Subcutaneous abdominal adipose tissue (tissue), 5 donors: ENCODE results near the gene ITGB1BP1.

ENCODE experiments used
- H3K27ac ChIP-seq: one replicate; pipeline ENCODE4 v1.7.0; 2013; ENCODE audit warnings: low read depth, mild to moderate bottlenecking, inconsistent platforms, low read length, moderate library complexity
- H3K27me3 ChIP-seq, 5 donors: one replicate each; pipeline ENCODE4 v1.7.0; 2013; ENCODE audit warnings: low read length in 5 of 5, inconsistent platforms in 1 of 5; ENCODE audit not compliant: control insufficient read depth in 5 of 5, insufficient read depth in 4 of 5
- H3K36me3 ChIP-seq, 5 donors: one replicate each; pipeline ENCODE4 v1.7.0; 2013; ENCODE audit warnings: low read length in 5 of 5; ENCODE audit not compliant: control insufficient read depth in 5 of 5, insufficient read depth in 5 of 5
- H3K4me1 ChIP-seq, 5 donors: one replicate each; pipeline ENCODE4 v1.7.0; 2013; ENCODE audit warnings: low read length in 5 of 5, mild to moderate bottlenecking in 3 of 5, moderate library complexity in 1 of 5; ENCODE audit not compliant: control insufficient read depth in 5 of 5, insufficient read depth in 5 of 5
- H3K4me3 ChIP-seq, 5 donors: one replicate each; pipeline ENCODE4 v1.7.0; 2013; ENCODE audit warnings: low read length in 5 of 5, low read depth in 1 of 5
- H3K9ac ChIP-seq, 5 donors: one replicate each; pipeline ENCODE4 v1.7.0; 2013; ENCODE audit warnings: low read length in 5 of 5, mild to moderate bottlenecking in 4 of 5, moderate library complexity in 3 of 5
- H3K9me3 ChIP-seq, 5 donors: one replicate each; pipeline ENCODE4 v1.7.0; 2013; ENCODE audit warnings: low read length in 5 of 5; ENCODE audit not compliant: control insufficient read depth in 5 of 5
- donor health status: healthy.
- donor health status: healthy.
- donor health status: healthy.
- donor health status: healthy.
- donor health status: healthy.

The ITGB1BP1 gene

GRCh38 chr2:9416267-9416961 is 6.9 kb downstream of the ITGB1BP1 start:
- H3K9me3 ChIP-seq, result no peaks in the 10 kb centered on the region
- no peaks in the 10 kb centered on the region for H3K27me3 ChIP-seq
- peaks cover 15 to 40% (median 34%) of the 10 kb centered on the region in 5 donors for H3K36me3 ChIP-seq
- H3K9ac ChIP-seq, result no peak overlapping the region
- H3K27ac ChIP-seq, result peak overlapping the region; percentile 38
- no peak overlapping the region for H3K4me3 ChIP-seq
- H3K4me1 ChIP-seq, result peaks cover 4 to 46% (median 29%) of the 10 kb centered on the region in 5 donors

DNA sequence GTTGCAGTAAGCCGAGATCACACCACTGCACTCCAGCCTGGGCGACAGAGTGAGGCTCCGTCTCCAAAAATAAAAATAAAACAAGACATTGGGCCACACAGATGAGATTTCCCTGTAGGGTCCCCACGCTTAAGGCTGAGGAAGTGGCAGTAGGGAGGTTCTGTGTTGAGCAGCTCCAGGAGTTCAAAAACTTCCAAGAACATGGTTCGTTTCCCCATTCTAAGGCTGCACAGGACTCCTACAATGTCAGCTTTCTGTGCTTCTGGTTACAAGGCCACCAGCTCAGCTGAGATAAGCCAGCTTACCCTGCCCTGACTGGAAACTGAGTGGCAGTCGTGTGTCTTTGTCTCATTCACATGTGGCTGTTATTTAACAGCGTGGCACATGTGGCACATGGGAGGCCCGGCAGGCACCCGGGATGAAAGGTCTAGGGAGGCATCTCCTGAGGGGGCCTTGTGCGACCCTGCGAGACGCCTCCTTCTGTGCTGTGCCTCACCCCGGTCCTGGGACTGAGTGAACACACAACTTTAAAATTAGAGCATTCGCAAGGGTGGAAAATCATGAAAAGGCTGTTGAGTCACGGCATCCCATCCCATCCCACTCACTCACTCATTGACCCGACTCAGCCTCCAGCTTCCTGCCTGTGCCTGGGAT is 7.7 kb downstream of the ITGB1BP1 start:
- H3K27me3 ChIP-seq, result no peaks in the 10 kb centered on the region
- peaks cover 20 to 48% (median 41%) of the 10 kb centered on the region in 5 donors for H3K36me3 ChIP-seq
- H3K9me3 ChIP-seq, result no peaks in the 10 kb centered on the region
- H3K4me1 ChIP-seq, result peaks cover 4 to 38% (median 23%) of the 10 kb centered on the region in 5 donors
- H3K4me3 ChIP-seq, result no peak overlapping the region
- peak overlapping the region in 1 of 5 donors; percentile 1 for H3K9ac ChIP-seq
- H3K27ac ChIP-seq, result peak overlapping the region; percentile 38

GRCh38 chr2:9412781-9413180 is 10.5 kb downstream of the ITGB1BP1 start:
- Histone ChIP-seq H3K4me3 (no peak overlapping the region), H3K36me3 (peaks cover 12 to 64% (median 51%) of the 10 kb centered on the region in 5 donors), H3K27ac (peak overlapping the region; percentile 13), H3K9ac (no peak overlapping the region), H3K27me3 (no peaks in the 10 kb centered on the region), H3K4me1 (peaks cover 0 to 21% (median 8%) of the 10 kb centered on the region in 5 donors), H3K9me3 (no peaks in the 10 kb centered on the region)

DNA sequence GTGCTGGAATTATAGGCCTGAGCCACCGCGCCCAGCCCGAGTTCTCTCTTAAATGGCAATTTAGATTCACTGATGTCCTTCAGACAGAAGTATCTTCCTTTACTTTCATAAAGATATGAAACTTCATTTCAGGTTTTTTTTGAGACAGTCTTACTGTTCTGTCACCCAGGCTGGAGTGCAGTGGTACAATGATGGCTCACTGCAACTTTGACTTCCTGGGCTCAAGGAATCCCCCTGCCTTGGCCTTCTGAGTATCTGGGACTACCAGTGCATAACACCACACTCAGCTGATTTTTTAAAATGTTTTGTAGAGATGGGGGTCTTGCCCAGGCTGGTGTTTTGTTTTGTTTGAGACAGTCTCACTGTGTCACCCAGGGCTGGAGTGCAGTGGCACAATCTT is 13.2 kb downstream of the ITGB1BP1 start:
- Histone ChIP-seq H3K9me3 (no peaks in the 10 kb centered on the region), H3K27ac (no peak overlapping the region), H3K27me3 (no peaks in the 10 kb centered on the region), H3K36me3 (peaks cover 14 to 63% (median 51%) of the 10 kb centered on the region in 5 donors), H3K4me3 (no peak overlapping the region), H3K4me1 (peaks cover 0 to 29% (median 16%) of the 10 kb centered on the region in 5 donors), H3K9ac (no peak overlapping the region)

GRCh38 chr2:9408641-9409151 is 14.6 kb downstream of the ITGB1BP1 start:
- Histone ChIP-seq H3K36me3 (peaks cover 14 to 65% (median 44%) of the 10 kb centered on the region in 5 donors), H3K27me3 (no peaks in the 10 kb centered on the region), H3K4me3 (no peak overlapping the region), H3K9me3 (no peaks in the 10 kb centered on the region), H3K4me1 (peaks cover 0 to 38% (median 26%) of the 10 kb centered on the region in 5 donors), H3K27ac (peak overlapping the region; percentile 77), H3K9ac (no peak overlapping the region)

- Histone ChIP-seq H3K4me3 (no peak overlapping the region), H3K9ac (no peak overlapping the region), H3K27ac (peak overlapping the region; percentile 77), H3K36me3 (peaks cover 11 to 69% (median 41%) of the 10 kb centered on the region in 5 donors), H3K9me3 (no peaks in the 10 kb centered on the region), H3K4me1 (peaks cover 0 to 47% (median 29%) of the 10 kb centered on the region in 5 donors), H3K27me3 (no peaks in the 10 kb centered on the region)
Measured at GRCh38 chr2:9407363-9407811, 15.9 kb downstream of the ITGB1BP1 start.

- H3K4me3 ChIP-seq, result no peak overlapping the region
- H3K4me1 ChIP-seq, result peaks cover 0 to 53% (median 33%) of the 10 kb centered on the region in 5 donors
- H3K9me3 ChIP-seq, result no peaks in the 10 kb centered on the region
- H3K27me3 ChIP-seq, result no peaks in the 10 kb centered on the region
- H3K36me3 ChIP-seq, result peaks cover 8 to 69% (median 39%) of the 10 kb centered on the region in 5 donors
- H3K9ac ChIP-seq, result peak overlapping the region in 2 of 5 donors; percentile 21 to 51
- peak overlapping the region; percentile 77 for H3K27ac ChIP-seq
Measured at GRCh38 chr2:9406529-9407362, 16.6 kb downstream of the ITGB1BP1 start.

- Histone ChIP-seq H3K27ac (peak overlapping the region; percentile 81), H3K4me3 (no peak overlapping the region), H3K27me3 (no peaks in the 10 kb centered on the region), H3K9ac (no peak overlapping the region), H3K36me3 (peaks cover 4 to 73% (median 47%) of the 10 kb centered on the region in 5 donors), H3K4me1 (peaks cover 0 to 54% (median 34%) of the 10 kb centered on the region in 5 donors), H3K9me3 (no peaks in the 10 kb centered on the region)
Measured at GRCh38 chr2:9405636-9406035, 17.7 kb downstream of the ITGB1BP1 start.

- no peaks in the 10 kb centered on the region for H3K27me3 ChIP-seq
- H3K36me3 ChIP-seq, result peaks cover 4 to 70% (median 43%) of the 10 kb centered on the region in 5 donors
- H3K9me3 ChIP-seq, result no peaks in the 10 kb centered on the region
- no peak overlapping the region for H3K4me3 ChIP-seq
- peak overlapping the region; percentile 81 for H3K27ac ChIP-seq
- H3K4me1 ChIP-seq, result peaks cover 0 to 59% (median 37%) of the 10 kb centered on the region in 5 donors
- H3K9ac ChIP-seq, result no peak overlapping the region
Measured at GRCh38 chr2:9404451-9404850, 18.9 kb downstream of the ITGB1BP1 start.
